ENCODE measurements around the gene COL23A1.

GRCh38 chr5:178252258-178252657 lies 337.9 kb downstream of the COL23A1 start:
- TF ChIP-seq PRDM6 (tag by site-specific recombination; IDR thresholded peaks at IDR 0.05) = no peak
- TF ChIP-seq, protein P1, sequence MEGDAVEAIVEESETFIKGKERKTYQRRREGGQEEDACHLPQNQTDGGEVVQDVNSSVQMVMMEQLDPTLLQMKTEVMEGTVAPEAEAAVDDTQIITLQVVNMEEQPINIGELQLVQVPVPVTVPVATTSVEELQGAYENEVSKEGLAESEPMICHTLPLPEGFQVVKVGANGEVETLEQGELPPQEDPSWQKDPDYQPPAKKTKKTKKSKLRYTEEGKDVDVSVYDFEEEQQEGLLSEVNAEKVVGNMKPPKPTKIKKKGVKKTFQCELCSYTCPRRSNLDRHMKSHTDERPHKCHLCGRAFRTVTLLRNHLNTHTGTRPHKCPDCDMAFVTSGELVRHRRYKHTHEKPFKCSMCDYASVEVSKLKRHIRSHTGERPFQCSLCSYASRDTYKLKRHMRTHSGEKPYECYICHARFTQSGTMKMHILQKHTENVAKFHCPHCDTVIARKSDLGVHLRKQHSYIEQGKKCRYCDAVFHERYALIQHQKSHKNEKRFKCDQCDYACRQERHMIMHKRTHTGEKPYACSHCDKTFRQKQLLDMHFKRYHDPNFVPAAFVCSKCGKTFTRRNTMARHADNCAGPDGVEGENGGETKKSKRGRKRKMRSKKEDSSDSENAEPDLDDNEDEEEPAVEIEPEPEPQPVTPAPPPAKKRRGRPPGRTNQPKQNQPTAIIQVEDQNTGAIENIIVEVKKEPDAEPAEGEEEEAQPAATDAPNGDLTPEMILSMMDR (tag by site-specific recombination; IDR thresholded peaks at IDR 0.05) = no peak
- TF ChIP-seq SALL2 (tag by site-specific recombination; IDR thresholded peaks at IDR 0.05; ENCODE audit: borderline replicate concordance) = no peak
- TF ChIP-seq, protein P2, sequence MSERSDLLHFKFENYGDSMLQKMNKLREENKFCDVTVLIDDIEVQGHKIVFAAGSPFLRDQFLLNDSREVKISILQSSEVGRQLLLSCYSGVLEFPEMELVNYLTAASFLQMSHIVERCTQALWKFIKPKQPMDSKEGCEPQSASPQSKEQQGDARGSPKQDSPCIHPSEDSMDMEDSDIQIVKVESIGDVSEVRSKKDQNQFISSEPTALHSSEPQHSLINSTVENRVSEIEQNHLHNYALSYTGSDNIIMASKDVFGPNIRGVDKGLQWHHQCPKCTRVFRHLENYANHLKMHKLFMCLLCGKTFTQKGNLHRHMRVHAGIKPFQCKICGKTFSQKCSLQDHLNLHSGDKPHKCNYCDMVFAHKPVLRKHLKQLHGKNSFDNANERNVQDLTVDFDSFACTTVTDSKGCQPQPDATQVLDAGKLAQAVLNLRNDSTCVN (tag by site-specific recombination; optimal IDR thresholded peaks at IDR 0.05) = no peak
- no peak for TF ChIP-seq ZNF629 (tag by site-specific recombination; IDR thresholded peaks at IDR 0.05)
- TF ChIP-seq ZNF140 (tag by site-specific recombination; IDR thresholded peaks at IDR 0.05) = no peak
- no peak for TF ChIP-seq AEBP2 (tag by site-specific recombination; IDR thresholded peaks at IDR 0.05; ENCODE audit: borderline replicate concordance)
- TF ChIP-seq, protein P3, sequence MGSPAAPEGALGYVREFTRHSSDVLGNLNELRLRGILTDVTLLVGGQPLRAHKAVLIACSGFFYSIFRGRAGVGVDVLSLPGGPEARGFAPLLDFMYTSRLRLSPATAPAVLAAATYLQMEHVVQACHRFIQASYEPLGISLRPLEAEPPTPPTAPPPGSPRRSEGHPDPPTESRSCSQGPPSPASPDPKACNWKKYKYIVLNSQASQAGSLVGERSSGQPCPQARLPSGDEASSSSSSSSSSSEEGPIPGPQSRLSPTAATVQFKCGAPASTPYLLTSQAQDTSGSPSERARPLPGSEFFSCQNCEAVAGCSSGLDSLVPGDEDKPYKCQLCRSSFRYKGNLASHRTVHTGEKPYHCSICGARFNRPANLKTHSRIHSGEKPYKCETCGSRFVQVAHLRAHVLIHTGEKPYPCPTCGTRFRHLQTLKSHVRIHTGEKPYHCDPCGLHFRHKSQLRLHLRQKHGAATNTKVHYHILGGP (tag by site-specific recombination; IDR thresholded peaks at IDR 0.05) = no peak
- no peak for TF ChIP-seq ZFP3 (tag by site-specific recombination; IDR thresholded peaks at IDR 0.05; ENCODE audit: low read depth)
- TF ChIP-seq PRDM10 (tag by site-specific recombination; IDR thresholded peaks at IDR 0.05) = no peak
- no peak for TF ChIP-seq ATF2 (tag by site-specific recombination; IDR thresholded peaks at IDR 0.05; ENCODE audit: low read depth)

Measured in HEK293 (cell line).